HG03135 (cell line): Measurements from ENCODE around the gene NTN5.
"Not testable (repeated sequence)": the region's sequence is repeated elsewhere in the genome, so short reads cannot be mapped to it uniquely, and the experiment has no call there.

ENCODE experiments used
- ATAC-seq: cut with Tn5 transposase; IDR thresholded peaks from one replicate; pipeline ENCODE4 v1.9.1; 2021; ENCODE audit warnings: mild to moderate bottlenecking, moderate library complexity; ENCODE audit not compliant: unreplicated experiment

Gene NTN5

GRCh38 chr19:48645620-48646000 lies 27.2 kb downstream of the NTN5 start:
- no peak for ATAC-seq

- ATAC-seq: peak; percentile 63
Measured at GRCh38 chr19:48644839-48645619, 27.8 kb downstream of the NTN5 start.

DNA sequence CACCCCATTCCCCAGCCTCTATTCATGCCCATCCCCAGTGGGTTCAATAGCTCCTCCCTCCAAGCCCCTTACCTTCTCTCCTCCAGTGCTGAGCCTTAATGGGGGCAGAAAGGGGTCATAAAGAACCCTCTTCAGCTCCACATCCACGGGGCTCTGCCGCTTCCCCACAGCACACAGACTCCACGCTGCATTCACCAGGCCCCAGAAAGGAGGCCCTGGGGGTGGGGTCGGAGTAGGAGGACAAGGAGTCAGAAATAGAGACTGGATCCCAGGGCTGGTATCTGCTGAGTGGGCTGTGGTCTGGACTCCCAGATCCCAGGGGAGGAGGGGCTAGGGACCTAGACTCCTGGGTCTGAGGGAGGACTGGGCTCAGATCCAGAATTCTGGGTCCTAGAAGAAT lies 28.5 kb downstream of the NTN5 start:
- no peak for ATAC-seq

DNA sequence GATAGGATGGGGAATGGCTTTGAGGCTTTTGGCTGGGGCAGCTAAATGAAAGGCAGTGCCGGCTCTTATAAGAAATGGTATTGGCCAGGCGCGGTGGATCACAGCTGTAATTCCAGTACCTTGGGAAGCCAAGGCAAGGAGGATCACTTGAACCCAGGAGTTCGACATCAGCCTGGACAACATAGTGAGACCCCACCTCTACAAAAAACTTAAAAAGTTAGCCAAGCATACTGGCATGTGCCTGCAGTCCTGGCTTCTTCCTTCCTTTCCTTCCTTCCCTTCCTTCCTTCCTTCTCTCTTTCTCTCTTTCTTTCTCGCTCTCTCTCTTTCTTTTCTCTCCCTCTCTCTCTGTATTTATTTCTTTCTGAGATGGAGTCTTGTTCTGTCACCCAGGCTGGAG lies 30.0 kb downstream of the NTN5 start:
- ATAC-seq: no peak

- ATAC-seq: no peak
Measured at GRCh38 chr19:48641850-48642249, 31.0 kb downstream of the NTN5 start.

DNA sequence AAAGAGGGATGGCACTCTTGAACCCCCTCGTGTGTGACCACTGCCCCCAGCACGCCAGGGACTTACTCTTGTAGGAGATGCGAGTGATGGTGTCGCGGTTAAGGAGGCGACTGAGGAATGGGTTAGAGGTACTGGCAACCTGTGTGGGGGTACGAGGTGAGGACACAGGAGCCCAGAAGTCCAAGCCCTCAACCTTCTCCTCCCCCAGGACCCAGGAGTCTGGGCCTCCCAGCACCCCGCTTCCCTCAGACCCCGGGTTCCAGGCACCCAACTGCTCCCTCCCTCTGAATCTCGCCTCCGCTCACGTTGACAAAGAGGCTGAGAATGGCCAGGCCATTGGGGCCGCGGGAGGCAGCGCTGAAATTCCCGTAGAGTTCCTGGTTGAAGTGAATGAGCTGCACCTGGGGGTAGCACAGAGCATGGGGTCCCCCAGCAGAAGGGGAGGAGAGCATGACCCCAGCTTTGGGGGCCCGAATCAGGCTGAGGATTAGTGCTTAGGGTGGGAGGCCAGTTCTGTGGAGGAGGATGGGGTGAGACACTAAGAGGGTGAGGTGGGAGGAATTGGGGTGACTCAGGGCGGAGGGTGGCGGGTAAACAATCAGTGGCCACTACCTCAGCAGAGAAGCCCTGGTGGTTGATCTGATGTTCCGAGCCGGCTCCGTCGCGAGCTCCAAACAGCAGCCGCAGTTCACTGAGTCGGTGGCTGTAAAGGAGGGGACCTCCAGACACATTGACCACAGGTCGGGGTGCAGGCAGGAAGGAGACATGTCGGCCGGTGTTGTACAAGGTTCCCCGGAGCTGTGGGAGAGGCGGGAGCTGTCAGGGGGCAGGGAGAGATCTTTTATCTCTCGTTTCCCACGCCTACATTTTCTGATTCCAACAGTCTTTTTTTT lies 33.1 kb downstream of the NTN5 start:
- no peak for ATAC-seq

GRCh38 chr19:48638831-48639381 lies 33.9 kb downstream of the NTN5 start:
- ATAC-seq: no peak

DNA sequence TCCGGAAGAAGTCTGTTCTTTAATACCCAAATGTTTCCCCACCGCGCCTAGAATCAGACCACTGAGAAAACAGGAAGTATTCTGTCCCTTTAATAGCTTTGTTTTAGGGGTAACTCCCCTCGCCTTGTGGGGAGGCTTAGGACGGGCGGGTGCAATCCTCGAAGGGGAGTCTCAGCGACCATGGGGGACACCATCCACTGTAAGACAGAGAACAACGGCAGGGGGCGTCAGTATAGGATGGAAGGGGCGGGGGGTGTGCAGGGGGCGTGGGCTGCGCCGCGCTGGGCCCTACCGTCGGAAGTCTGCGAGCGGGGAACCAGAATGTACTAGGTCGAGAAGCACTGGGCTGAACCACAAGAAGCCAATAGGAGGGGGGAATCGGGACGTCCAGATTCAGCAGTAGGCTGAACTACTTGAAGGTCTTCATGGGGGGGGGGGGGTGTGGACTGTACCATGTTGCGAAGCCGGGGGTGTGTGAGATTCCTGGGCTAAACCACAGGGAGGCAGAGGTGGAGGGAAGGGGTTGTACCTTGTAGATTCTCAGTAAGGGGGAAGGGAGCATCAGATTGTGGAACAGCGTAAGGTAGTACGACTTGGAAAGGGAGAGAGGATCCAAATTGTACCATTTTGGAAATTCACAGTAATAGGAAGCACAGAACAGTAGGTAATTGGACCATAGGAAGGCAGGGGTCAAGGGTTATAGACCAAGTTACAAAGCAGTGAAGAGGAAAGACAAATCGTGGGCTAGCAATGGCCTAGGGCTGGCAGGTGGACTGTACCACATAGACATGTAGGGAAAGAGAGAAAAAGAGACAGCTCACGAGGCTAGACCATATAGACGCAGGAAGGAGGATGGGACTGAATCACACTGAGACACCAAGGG lies 34.6 kb downstream of the NTN5 start:
- ATAC-seq: peak; percentile 14

- ATAC-seq: peak; percentile 60
Measured at GRCh38 chr19:48637449-48637947, 35.3 kb downstream of the NTN5 start.

- no peak for ATAC-seq
Measured at GRCh38 chr19:48636859-48637448, 35.9 kb downstream of the NTN5 start, which contains the start of gene DBP. TSS of gene DBP (minus strand) at chr19:48637379. CDS start at chr19:48636994, 385 bp downstream.

GRCh38 chr19:48635966-48636858 lies 36.6 kb downstream of the NTN5 start:
- no peak for ATAC-seq

DNA sequence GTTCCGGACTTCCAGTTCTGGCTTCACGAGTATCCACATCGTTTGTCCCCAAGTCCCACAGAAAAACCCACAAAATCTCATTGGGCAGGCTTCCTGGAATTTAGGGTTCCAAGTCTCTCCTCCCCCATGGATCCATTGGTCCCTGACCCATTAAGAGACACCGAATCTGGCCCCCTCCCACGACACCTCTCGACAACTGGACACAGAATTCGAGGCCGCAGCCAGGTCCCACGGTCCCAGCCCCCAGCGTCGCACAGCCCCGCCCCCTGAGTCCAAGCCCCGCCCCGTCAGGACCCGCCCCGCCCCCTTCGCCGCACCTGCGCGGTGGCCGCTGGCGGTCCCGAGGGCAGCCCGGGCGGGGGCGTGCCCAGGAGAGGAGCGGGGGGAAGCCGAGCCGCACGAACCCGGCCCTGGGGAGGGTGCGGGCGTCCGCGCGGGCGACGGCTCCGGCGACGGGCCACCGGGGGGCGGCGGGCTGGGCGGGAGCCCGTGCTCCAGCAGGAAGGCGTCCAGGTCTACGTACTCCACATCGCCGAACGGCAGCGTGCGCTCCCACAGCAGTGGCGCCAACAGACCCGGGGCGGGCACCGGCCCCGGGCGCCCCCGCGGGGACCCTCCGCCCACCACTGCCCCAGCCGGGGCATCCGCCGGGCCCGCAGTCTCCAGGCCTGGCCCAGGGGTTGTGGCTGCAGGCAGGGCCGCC lies 37.4 kb downstream of the NTN5 start:
- no peak for ATAC-seq

- ATAC-seq: no peak
Measured at GRCh38 chr19:48634424-48635262, 38.2 kb downstream of the NTN5 start.

GRCh38 chr19:48634036-48634342 lies 38.8 kb downstream of the NTN5 start:
- ATAC-seq: no peak

GRCh38 chr19:48633148-48634035 lies 39.4 kb downstream of the NTN5 start:
- ATAC-seq: no peak

- ATAC-seq: no peak
Measured at GRCh38 chr19:48632692-48633147, 40.1 kb downstream of the NTN5 start.

DNA sequence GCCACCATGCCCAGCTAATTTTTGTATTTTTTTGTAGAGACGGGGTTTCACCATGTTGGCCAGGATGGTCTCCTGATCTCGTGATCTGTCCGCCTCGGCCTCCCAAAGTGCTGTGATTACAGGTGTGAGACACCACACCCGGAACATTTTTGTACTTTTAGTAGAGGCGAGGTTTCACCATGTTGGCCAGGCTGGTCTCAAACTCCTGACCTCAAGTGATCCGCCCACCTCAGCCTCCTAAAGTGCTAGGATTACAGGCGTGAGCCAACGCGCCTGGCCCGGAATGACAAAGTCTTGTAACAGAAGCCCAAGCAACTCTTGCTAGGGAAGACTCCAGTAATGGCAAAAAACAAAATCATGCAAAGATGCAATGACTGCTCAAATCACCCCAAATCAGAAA lies 40.5 kb downstream of the NTN5 start:
- ATAC-seq: not testable (repeated sequence)
